DMS153 treated with DMSO at 0.1 percent for 48 hours (cell line): ENCODE data around the gene THEMIS2.
"Not testable (repeated sequence)": the region's sequence is repeated elsewhere in the genome, so short reads cannot be mapped to it uniquely, and the experiment has no call there.

Experiments used
- DNase-seq: peaks from one replicate; lab custom pipeline; 2025; ENCODE audit not compliant: unreplicated experiment; lab: John Stamatoyannopoulos, UW

THEMIS2 gene

DNA sequence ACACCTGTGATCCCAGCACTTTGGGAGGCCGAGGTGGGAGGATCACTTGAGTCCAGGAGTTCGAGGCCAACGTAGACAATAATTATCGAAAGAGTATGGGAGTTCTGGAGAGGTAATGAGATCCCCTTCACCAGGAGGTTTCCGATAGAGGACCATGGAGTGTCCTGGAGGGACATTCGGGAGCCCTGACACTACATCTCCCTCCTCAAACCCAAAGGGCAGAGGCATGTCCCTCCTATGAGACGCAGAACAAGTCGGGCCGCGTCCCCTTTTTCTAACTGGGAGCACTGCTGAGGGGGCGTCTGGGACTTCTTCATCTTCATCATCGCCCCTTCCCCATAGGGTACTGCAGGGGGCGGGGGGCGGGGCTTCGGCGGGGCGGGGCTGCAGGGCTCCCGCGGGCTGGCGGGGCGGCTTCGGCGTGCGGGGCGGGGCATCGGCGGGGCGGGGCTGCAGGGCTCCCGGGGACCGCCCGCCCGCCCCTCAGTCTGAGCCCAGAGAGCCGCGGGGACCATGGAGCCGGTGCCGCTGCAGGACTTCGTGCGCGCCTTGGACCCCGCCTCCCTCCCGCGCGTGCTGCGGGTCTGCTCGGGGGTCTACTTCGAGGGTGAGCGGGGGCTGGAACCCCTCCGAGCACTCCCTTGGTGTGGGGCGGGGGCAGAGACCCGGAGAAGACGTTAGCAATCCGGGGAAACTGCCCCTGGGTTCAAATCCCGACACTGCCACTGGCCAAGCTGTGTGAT is at the start of gene THEMIS2:
TSS of gene THEMIS2 (plus strand) at position 486 of the 743 bp plus-strand sequence. CDS start at position 514, 28 bp downstream.
- peak; percentile 51 for DNase-seq

DNA sequence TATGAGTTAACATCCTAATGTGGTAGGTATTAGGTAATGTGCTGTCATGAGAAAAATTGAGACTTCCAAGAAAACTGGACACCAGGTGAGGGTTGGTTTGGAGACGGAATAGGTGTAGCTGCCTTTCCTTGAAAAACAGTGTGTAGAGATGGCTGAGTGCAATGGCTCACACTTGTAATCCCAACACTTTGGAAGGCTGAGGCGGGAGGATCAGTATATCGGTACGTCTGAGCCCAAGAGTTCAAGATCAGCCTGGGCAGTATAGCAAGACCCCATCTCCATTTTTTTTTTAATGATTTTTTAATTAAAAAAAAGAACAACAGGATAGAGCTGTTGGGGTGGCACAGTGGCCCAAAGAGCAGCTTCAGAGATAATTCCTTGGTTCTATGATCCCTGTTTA is 48.6 kb upstream of the THEMIS2 start:
- DNase-seq, result no peak

DNA sequence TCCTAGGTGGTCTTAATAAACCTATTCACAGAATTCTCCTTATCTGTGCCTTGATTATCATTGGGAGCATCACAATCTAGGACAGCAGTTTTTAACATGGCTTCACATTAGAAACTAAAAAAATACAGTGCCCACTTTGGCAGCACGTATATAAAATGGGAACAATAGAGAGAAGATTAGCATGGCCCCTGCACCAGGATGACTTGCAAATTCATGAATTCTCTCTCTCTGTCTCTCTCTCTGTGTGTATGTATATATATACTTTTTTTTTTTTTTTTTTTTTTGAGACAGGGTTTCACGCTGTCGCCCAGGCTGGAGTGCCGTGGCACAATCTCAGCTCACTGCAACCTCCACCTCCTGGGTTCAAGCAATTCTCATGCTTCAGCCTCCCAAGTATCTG is 47.9 kb upstream of the THEMIS2 start:
- DNase-seq, result no peak

DNA sequence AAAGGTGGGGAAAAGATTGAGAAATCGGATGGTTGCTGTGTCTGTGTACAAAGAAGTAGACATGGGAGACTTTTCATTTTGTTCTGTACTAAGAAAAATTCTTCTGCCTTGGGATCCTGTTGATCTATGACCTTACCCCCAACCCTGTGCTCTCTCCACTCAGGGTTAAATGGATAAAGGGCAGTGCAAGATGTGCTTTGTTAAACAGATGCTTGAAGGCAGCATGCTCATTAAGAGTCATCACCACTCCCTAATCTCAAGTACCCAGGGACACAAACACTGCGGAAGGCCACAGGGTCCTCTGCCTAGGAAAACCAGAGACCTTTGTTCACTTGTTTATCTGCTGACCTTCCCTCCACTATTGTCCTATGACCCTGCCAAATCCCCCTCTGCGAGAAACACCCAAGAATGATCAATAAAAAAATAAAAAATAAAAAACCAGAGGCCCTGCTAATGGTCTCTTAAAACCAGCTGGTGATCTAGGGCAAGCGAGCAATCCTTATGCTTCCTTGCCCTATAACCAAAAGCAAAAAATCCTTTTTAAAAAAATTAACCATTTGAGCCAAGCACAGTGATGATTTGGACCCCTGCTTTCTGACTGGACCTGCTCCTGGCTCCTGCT is 42.9 kb upstream of the THEMIS2 start:
- DNase-seq, result not testable (repeated sequence)

DNA sequence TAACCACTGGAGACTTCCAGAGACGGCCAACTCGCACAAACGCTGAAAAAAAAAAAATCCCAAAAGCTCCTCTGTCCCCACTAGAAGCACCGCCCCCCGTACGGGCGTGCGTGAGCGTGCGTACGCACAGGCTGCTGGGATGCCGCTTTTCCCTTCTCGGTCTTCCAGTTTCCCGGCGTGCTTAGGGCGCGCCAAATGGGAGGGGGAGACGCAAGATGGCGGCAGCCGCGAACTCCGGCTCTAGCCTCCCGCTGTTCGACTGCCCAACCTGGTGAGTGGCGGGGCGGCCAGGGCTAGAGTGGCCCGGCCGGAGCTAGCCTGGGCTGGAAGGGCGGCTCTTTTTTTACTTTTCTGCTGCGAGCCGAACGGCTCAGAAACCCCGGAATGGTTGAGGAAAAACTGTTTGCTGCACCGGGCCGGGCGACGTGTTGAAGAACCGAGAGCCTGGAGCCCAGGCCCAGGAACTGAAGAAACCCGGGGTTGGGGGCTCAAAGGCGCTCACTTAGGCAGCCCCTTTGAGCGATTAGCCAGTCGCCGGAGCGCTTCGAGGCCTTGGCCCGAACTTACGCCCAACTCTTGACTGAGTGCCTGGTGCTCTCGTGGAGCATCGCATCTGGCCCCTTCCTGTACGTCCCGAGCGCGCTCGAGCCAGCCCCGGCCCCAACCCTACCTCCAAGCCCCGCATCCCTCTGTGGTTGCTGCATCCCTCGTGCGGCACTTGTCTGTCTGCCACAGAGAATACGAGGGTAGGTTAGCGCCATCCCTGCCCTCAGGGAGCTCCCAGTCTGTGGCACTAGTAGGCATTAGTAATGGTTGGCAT is 41.5 kb upstream of the THEMIS2 start, which contains the start of gene PPP1R8:
TSS of gene PPP1R8 (plus strand) at position 162 of the 820 bp plus-strand sequence. CDS start at position 216, 54 bp downstream.
- peak; percentile 96 for DNase-seq

DNA sequence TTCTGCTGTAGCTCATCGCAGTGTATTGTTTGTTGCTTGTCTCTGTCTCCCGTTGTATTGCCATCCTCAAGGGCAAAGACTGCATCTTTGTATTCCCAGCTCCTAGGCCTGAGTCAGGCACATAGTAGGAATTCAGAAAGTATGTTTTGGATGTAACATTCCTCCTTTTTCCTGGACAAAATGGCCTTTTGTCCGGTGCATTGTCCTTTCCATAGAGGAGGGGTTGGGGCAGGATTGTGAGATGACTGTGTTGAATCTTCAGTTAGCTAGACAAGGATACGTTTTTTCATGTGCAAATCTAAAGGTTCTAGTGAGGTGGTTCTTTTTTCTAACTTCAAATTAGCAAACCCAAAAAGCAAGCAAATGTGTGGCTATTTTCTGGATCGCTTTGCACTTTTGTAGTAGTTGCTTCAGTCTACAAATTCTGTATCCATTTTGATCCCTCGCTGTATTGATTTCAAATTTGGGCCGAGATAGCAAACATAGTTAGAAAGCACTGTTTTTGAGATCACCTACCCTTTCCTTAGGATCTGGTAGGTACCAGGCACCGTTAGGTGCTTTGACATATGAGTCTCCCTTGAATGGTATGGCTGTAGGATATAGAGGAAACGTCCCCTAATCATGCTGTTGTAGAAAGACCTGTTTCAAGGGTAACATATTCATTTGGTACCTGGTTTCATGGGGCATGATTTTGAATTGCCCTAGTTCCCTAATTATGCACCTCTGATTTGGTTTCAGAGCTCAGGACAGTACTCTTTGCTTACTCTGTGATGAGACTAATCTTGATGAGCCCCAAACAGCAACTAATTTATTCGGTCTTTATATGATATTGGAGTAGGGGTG is 40.6 kb upstream of the THEMIS2 start:
- no peak for DNase-seq

DNA sequence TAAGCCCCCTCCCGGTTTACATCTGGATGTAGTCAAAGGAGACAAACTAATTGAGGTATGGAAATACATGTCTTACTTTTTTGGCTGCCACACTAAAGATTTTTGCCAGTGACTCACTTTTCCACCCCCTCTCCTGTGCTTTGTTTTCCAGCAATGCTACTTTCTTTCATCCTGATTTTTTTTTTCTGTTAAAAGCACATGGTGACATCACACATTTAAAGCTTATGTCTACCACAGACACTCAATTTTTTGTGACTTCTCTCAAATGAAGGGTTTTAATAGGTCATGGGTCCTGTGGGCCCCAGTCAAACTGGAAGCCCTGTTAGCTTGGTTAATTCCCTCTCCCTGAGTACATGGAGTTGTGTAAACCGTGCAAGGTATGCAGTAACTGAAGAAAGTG is 39.6 kb upstream of the THEMIS2 start:
- no peak for DNase-seq

DNA sequence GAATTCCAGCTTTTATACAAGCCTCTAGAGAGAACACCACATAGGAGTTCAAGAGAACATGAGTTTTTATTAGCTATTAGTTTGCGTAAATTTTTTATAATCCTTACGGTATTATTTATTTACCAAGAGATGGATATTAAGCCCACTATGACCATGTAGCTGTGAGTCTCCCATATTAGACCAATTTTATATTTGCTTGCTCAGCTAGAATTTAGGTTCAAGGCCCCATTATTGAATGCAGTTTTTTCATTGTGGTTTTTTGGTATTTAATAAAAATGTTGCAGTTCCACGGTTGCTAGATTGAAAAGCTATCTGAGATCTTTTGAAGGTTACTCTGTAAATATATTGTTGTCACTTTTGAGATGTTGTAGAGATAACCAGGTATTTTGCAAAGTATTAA is 38.9 kb upstream of the THEMIS2 start:
- no peak for DNase-seq

DNA sequence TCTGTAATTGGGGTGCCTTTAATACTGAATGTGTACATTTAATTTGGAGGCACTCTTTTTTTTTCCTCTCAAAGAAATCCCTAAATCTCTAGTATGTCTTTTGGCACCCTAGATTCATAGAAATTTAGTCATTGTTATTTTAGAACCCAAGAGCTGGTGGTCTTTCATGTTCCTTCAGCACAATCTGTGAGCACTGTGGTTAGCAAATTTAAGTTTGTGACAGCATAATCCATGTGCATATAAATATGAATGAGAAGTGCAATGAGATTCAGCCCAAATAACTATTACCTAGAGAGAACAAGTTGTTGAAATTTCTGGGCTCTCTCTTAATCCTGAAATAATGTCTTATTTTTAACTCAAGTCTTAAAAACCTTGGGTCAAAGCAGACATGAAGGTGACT is 37.3 kb upstream of the THEMIS2 start:
- DNase-seq, result no peak

DNA sequence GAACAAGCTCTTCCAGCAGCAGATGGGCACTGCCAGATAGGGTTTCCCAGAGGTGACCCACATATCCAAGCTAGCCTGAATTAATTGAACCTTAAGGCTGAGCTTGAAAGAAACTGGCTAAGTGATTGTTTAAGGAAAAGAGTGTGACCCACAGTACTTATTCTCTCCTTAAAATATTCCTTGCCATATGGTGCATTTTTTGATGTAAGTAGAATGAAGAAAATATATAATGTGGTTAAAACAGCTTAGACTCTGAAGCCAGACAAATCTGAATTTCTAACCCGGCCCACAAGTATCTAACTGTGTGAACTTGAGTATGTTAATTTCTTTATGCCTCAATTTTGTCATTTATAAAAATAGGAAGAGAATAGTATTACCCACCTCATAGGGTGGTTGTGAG is 36.8 kb upstream of the THEMIS2 start:
- DNase-seq, result no peak

DNA sequence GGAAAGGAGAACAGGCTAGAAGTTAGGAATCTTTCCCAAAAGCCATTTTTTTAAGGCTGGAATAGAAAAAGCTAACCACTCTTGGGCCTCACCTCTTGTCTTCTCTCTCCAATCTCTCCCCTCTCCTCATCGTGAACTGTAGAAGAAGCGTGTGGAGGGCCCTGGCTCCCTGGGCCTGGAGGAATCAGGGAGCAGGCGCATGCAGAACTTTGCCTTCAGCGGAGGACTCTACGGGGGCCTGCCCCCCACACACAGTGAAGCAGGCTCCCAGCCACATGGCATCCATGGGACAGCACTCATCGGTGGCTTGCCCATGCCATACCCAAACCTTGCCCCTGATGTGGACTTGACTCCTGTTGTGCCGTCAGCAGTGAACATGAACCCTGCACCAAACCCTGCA is 22.4 kb upstream of the THEMIS2 start:
- no peak for DNase-seq

DNA sequence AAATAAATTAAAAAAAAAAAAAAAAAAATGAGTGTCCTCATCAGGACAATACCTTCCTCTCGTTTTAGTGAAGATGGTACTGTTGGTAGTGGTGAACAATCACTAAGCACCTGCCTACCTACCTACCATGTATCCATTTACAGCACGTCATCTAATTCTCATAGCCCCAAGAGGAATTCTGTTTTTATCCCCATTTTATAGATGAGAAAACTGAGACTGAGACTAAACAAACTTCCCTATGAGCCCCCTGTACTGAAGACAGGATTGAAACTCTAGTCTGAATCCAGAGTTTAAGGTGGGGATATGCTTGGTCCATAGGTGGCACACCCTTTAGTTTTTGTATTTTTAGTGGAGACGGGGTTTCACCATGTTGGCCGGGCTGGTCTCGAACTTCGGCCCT is 17.3 kb upstream of the THEMIS2 start:
- no peak for DNase-seq

DNA sequence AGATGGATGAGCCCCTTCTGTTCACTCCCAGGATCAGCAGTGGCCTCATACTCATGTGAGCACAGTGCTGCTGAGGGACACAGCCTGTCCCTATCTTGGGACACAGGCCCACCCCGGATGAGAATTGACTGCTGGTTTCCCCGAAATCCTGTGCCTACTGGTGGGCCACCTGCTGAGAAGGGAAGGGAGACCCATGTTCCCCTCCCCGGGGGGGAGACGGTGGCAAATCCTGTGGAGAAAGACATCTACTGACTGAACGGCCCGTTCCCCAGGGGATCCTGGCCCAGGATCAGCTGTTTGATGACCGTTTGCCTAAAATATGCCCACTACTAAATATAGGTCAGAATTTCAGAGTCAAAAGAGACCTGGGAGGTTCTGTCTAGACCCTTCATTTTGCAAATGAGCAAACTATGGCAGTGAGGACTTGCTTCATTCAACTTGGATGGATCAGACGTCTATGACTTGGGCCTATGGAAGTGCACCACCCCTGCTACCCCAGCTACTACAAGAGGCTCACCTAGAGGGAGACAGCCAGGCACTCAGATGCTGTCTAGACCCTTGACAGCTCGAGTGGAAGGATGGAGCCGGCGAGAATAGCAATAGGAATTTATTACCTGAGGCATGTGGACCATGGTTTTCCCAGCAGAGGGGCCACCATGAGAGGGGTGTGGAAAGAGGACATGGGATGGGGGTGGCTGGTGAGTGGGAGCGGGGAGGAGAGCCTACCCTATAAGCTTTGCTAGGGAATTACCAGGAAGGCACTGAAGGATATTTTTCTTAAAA is 15.6 kb upstream of the THEMIS2 start:
- DNase-seq, result no peak

DNA sequence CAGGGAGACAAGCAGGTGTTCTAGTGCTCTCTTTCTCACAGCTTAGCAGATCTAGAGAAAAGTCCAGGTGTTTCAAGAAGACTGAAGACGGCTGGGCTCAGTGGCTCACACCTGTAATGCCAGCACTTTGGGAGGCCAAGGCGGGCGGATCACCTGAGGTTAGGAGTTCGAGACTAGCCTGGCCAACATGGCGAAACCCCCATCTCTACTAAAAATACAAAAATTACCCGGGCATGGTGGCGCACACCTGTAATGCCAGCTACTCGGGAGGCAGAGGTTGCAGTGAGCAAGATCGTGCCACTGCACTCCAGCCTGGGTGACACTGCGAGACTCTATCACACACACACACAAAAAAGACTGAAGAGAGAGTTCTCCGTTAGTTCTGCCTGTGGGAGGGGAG is 14.8 kb upstream of the THEMIS2 start:
- DNase-seq, result not testable (repeated sequence)

DNA sequence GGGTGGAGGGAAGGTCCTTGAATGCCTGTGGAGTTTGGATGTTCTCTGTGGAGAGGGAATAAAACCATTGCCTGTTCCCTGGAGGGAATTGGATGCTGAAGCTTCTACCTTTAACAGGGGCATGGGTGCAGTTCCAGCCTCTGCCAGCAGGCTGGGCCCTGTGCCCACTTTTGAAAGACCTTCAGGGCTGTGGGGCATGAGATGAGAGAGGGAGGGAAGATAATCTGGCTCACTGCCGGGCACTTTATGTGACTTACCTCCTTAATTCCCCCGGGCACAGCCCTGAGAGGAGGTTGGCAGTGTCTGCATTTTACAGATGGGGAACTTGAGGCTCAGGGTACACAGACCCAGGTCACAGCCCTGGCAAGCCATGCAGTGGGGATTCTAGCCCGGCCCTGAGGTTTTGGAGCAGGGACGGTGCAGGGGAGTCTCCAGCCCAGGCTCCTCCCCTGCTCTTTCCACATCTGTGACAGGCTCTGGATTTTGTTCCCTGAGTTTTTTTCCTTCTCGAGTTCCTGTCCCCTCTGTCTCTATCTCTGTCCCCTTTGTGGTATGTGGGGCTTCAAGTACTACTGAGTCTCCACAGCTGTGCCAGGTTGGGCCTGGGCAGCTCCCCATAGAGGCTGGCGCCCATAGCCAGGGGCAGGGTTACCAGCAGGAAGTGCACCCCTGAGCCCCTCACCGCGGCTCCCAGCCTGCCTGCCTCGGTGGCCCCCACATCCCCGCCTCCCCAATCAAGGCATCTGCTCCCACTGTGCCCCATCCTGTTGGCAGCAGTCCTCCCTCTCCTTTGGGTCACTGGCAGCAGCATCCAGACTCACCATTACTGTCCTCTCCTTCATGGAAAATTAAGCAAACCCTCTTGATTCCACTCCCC is 14.0 kb upstream of the THEMIS2 start:
- peak; percentile 90 for DNase-seq

DNA sequence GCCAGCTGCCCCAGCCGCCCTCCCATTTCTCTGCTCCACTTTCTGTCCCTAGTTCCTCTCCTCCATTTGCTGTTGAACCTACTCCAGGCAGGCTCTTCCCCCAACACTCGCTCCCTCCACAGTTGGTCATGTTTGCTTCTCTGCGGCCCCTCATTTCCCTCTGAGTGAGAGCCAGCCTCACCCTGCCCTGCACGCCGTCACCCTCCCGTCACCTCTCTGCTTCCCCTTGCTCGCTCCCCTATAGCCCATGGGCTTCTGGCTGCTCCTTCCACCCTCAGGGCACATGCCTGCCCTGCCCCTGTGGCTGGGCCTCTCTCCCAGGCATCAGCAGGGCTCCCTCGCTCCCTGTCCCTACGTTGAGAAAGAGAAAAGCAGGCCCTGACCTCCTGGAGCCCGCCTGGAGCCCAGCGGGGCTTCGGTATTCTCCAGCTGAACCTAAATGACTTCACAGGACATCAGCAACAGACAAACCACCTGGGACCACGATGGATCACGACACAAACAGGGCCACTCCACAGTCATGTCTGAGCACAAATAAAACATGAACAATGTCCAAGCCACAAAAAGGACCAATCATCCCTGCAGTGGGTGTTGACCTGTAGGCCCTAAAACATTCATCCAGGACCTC is 13.3 kb upstream of the THEMIS2 start:
- no peak for DNase-seq

DNA sequence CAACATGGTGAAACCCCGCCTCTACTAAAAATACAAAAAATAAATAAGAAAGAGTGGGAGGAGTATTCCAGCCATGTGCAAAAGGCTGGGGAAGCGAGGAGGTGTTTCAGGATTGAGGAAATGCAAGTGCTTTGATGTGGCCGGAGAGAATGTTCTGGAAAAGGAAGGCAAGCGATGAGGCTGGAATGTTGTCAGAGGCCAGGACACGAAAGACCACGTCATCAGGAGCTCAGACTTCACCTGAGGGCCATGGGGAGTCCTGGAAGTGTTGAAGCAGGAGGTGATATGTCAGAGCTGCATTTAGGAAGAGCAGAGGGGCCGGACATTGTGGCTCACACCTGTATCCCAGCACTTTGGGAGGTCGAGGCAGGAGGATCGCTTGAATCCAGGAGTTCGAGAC is 10.9 kb upstream of the THEMIS2 start:
- DNase-seq, result no peak

DNA sequence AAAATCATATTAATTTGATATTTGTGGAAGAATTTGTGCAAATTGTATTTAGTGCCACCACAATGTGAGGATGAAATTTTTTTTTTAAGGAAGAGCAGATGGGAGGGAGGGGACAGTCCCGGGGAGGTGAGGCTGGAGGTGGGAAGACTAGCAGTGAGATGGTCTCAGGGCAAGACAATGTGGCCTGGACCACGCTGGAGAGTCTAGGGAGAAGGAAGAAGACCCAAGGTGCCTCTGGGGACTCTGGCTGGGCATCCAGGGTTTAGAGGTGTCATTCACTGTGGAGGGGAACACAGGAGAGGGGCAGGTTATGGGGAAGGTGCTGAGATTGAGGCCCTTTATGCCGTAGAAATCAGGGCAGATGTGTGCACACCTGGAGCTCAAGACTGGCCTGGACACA is 10.3 kb upstream of the THEMIS2 start:
- DNase-seq, result no peak
